Superior temporal gyrus (tissue), 1 donor: ENCODE measurements around the gene NAV2.

ENCODE experiments used
- DNase-seq: peaks from one replicate; pipeline ENCODE4 v3.0.0-alpha.2; 2016; ENCODE audit errors: extremely low spot score

NAV2 gene

GRCh38 chr11:19774817-19775580 is 62.4 kb downstream of the NAV2 start:
- DNase-seq, result no peak

GRCh38 chr11:19775622-19776021 is 63.0 kb downstream of the NAV2 start:
- DNase-seq, result no peak

- DNase-seq, result no peak
Measured at GRCh38 chr11:19777039-19777376, 64.4 kb downstream of the NAV2 start.

- DNase-seq, result no peak
Measured at GRCh38 chr11:19777377-19778102, 64.9 kb downstream of the NAV2 start.

- DNase-seq, result no peak
Measured at GRCh38 chr11:19779740-19780139, 67.1 kb downstream of the NAV2 start.

- DNase-seq, result no peak
Measured at GRCh38 chr11:19781351-19781750, 68.7 kb downstream of the NAV2 start.

- no peak for DNase-seq
Measured at GRCh38 chr11:19785265-19785664, 72.6 kb downstream of the NAV2 start.

GRCh38 chr11:19786644-19787043 is 74.0 kb downstream of the NAV2 start:
- DNase-seq, result no peak

- no peak for DNase-seq
Measured at GRCh38 chr11:19788435-19788834, 75.8 kb downstream of the NAV2 start.

- no peak for DNase-seq
Measured at GRCh38 chr11:19789245-19789644, 76.6 kb downstream of the NAV2 start.

GRCh38 chr11:19789835-19790710 is 77.4 kb downstream of the NAV2 start:
- no peak for DNase-seq

GRCh38 chr11:19790831-19791552 is 78.4 kb downstream of the NAV2 start:
- DNase-seq, result no peak

- DNase-seq, result no peak
Measured at GRCh38 chr11:19792510-19792909, 79.9 kb downstream of the NAV2 start.

GRCh38 chr11:19793326-19793725 is 80.7 kb downstream of the NAV2 start:
- DNase-seq, result no peak

GRCh38 chr11:19794161-19794560 is 81.5 kb downstream of the NAV2 start:
- no peak for DNase-seq

GRCh38 chr11:19795082-19795481 is 82.4 kb downstream of the NAV2 start:
- no peak for DNase-seq

GRCh38 chr11:19800162-19800561 is 87.5 kb downstream of the NAV2 start:
- DNase-seq, result no peak

- DNase-seq, result no peak
Measured at GRCh38 chr11:19800714-19801519, 88.3 kb downstream of the NAV2 start.

- DNase-seq, result no peak
Measured at GRCh38 chr11:19802773-19803293, 90.2 kb downstream of the NAV2 start.

GRCh38 chr11:19803506-19803998 is 90.9 kb downstream of the NAV2 start:
- DNase-seq, result no peak
